ENCODE data around the gene RPS6KA5. TPM values are rescaled to one million over a fixed set of nuclear protein-coding genes. Genes with fewer than 3 reads are reported as not detected.
"Not testable (repeated sequence)": the region's sequence is repeated elsewhere in the genome, so short reads cannot be mapped to it uniquely, and the experiment has no call there.

The RPS6KA5 gene
- total RNA-seq (10 to 100 TPM in 3 of 4 donors, 1 to 10 TPM in 1; 9.9 to 15.5 (median 13.2) TPM), polyA plus RNA-seq (2.0 TPM)
- long read RNA-seq, donor 1, full-length matches to known transcripts = 23 of 35 reads
- long read RNA-seq, donor 1, partial matches to known transcripts = 5 of 35 reads
- long read RNA-seq, donor 1, other reads (novel, unspliced or antisense) = 7 of 35 reads
- long read RNA-seq, donor 2, full-length matches to known transcripts = 13 of 17 reads
- long read RNA-seq, donor 2, partial matches to known transcripts = 2 of 17 reads
- long read RNA-seq, donor 2, other reads (novel, unspliced or antisense) = 2 of 17 reads
- long read RNA-seq, donor 3, full-length matches to known transcripts = 68 of 95 reads
- long read RNA-seq, donor 3, partial matches to known transcripts = 20 of 95 reads
- long read RNA-seq, donor 3, other reads (novel, unspliced or antisense) = 7 of 95 reads
- long read RNA-seq, donor 4, full-length matches to known transcripts = 9 of 13 reads
- long read RNA-seq, donor 4, partial matches to known transcripts = 3 of 13 reads
- long read RNA-seq, donor 4, other reads (novel, unspliced or antisense) = 1 of 13 reads

DNA sequence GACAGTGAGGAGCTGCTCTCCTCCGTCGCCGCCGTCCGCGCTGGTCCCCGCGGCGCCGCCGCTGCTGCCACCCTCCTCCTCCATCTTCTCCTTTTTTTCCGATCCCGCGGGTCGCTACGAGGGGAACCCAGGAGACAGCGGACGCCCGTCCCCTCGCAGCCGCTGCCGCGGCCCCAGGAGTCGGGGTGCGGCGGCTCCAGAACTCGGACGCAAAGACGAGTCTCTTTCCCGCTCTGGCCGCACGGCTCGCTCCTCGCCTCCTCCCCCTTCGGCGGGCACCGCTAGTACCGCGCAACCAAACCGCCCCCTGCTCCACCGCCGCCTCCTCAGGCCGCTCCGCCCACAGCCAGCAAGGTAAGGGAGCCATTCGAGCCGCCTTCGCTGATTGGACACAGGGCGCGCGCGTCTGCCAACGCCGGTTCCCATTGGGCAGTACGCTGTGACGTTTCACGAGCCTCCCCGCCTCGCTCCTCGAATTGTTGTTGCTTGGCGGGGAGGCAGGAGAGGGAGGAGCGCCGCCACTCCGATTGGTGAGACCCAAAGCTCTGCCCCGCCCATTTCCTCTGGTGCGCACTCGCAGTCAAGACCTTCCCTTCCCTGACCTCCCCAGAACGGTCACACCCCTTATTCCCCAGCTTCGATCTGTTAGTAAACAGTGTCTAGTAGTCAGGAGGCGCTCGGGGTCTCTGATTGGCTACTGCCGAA lies at the start of gene RPS6KA5:
TSS of gene RPS6KA5 (minus strand) at position 291 of the 705 bp plus-strand sequence. CDS start at position 84, 207 bp downstream.
- peak within 1 kb of the TSS; percentile 91 for H3K27ac ChIP-seq (ENCODE audit: low read length)
- no peaks in the 10 kb centered on the region for H3K27me3 ChIP-seq (ENCODE audit: control insufficient read depth, insufficient read depth)
- no peaks in the 10 kb centered on the region for H3K4me1 ChIP-seq (ENCODE audit: control insufficient read depth, insufficient read depth, low read length)
- no peaks in the 10 kb centered on the region for H3K9me3 ChIP-seq (ENCODE audit: control insufficient read depth, low read length)
- intact Hi-C loops (cut with DNase I) = loop anchor here in 2 of 4 donors (5.0 to 10.0 kb wide), 3 partner anchors 42 to 112 kb away; no protein-coding TSS in a partner anchor
- peak; percentile 98 for ATAC-seq
- peak within 1 kb of the TSS; percentile 83 for H3K4me3 ChIP-seq (ENCODE audit: low read length)
- WGBS = under 1% methylated on average over 71 of the region's 71 CpGs
- DNase-seq = peak; percentile 100

DNA sequence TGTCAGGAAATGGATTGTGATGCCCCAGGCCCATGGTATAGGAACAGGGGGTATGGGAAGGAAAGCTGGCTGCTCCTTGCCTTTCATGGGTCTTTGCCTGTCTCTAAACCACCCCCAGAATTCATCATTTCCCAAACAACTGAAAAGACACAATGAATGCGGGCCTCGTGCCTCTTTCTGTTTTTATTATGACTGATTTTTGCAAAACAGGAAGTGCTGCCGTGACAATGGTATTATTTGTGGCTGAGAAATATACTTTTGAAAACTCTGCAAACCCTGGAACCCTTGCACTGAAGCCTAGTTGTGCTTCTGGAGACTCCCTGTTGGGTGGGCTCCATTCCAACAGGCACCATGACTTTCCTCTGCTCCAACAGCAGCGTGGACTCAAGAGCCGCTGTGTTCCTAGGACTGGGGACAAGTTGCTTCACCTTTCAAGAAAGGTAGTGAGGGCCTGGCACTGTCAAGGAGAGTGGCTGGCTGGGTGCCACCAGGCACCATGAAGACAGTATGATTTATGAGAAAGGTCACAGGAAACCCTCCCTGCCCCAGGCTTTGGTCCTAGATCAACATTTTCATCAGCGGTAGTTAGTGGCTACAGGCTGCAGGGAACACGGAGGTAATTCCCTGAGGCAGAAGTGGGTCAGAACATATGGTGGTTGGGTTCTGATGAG lies 48.6 kb upstream of the RPS6KA5 start:
- DNase-seq (peak; percentile 25 to 78 (median 59)), ATAC-seq (peak; percentile 3 to 53)
- Histone ChIP-seq H3K9me3 (ENCODE audit: control insufficient read depth, low read length) (no peaks in the 10 kb centered on the region), H3K4me3 (ENCODE audit: low read length) (no peak overlapping the region), H3K27ac (ENCODE audit: low read length) (peak overlapping the region; percentile 13), H3K27me3 (ENCODE audit: control insufficient read depth, insufficient read depth) (no peaks in the 10 kb centered on the region), H3K4me1 (ENCODE audit: control insufficient read depth, insufficient read depth, low read length) (peaks cover 4% of the 10 kb centered on the region)
- intact Hi-C loops (cut with DNase I) = no loop called here
- WGBS = 55% methylated on average over 7 of the region's 7 CpGs

DNA sequence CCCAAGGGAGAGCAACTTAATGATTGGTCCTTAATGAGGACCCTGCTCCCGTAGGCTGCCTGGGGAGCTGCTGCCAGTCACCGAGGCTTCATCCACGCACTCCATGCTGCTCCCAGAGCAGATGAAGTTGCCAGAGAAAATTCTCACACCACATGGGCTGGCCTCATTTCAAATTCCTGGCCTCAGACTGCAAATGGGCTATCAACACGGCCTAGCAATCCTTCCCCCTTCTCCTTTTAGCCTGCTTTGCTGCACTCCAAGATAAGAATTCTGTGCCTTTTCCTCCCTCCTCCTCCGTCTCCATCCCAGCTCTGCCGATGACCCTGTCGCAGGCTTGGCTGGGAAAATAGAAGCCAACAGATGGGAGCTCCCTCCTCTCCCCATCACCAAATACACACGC lies 42.7 kb upstream of the RPS6KA5 start:
- 38% methylated on average over 8 of the region's 8 CpGs for WGBS

DNA sequence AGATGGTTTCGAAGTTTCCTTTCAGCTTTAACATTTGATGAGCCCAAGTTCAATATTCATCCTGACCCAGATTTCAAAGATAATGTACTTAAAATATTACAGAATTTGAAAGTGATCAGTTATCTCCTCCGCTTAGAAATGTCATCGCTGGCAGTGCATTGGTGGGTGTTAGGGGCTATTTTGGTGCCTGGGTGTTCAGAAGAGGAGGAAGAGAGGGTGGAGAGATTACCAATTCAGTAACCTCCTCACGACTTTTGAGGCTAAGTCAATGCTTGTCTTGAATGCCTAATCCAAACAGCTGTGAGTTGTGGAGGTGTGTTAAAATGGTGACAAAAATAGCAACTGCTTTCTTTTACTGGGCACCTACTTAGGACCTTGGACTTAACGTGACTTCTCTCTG lies 39.7 kb upstream of the RPS6KA5 start:
- H3K4me3 ChIP-seq (ENCODE audit: low read length) = no peak overlapping the region

More for the DNA sequence above, 42.7 kb upstream of the RPS6KA5 start:
- H3K27ac ChIP-seq (ENCODE audit: low read length) = no peak overlapping the region
- DNase-seq = peak; percentile 39 to 73 (median 72)
- no peaks in the 10 kb centered on the region for H3K9me3 ChIP-seq (ENCODE audit: control insufficient read depth, low read length)
- no peaks in the 10 kb centered on the region for H3K4me1 ChIP-seq (ENCODE audit: control insufficient read depth, insufficient read depth, low read length)
- ATAC-seq = peak; percentile 64 to 86
- intact Hi-C loops (cut with DNase I) = loop anchor here in 1 of 4 donors (5.0 kb wide), 1 partner anchor 41 kb away; the partner anchor contains the start of gene RPS6KA5
- H3K27me3 ChIP-seq (ENCODE audit: control insufficient read depth, insufficient read depth) = no peaks in the 10 kb centered on the region
- H3K4me3 ChIP-seq (ENCODE audit: low read length) = no peak overlapping the region

DNA sequence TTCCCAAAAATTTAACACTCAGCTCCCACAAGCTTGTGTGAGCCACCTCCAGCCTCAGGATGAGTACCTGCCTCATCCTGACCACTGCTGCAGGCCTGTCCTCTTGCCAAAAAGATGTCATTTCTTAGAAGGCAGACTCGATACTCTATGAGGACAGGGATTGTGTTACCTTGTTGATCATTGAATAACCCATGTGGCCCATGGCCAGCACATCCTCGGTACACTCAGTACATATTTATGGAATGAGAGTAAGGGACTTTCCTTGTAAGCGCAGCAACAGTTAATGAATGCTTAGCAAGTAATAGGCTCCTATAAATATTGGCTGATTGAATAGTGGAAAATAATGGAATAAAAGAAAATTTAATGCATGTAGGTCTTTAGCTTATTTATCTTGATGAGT lies 38.1 kb upstream of the RPS6KA5 start:
- Histone ChIP-seq H3K4me3 (ENCODE audit: low read length) (no peak overlapping the region), H3K4me1 (ENCODE audit: control insufficient read depth, insufficient read depth, low read length) (no peaks in the 10 kb centered on the region), H3K27me3 (ENCODE audit: control insufficient read depth, insufficient read depth) (no peaks in the 10 kb centered on the region), H3K9me3 (ENCODE audit: control insufficient read depth, low read length) (no peaks in the 10 kb centered on the region), H3K27ac (ENCODE audit: low read length) (no peak overlapping the region)
- ATAC-seq (no peak), DNase-seq (no peak)
- WGBS = 67% methylated on average over 3 of the region's 3 CpGs
- intact Hi-C loops (cut with DNase I) = no loop called here

More for the DNA sequence above, 39.7 kb upstream of the RPS6KA5 start:
- DNase-seq = no peak
- no peak for ATAC-seq
- no peaks in the 10 kb centered on the region for H3K9me3 ChIP-seq (ENCODE audit: control insufficient read depth, low read length)
- H3K4me1 ChIP-seq (ENCODE audit: control insufficient read depth, insufficient read depth, low read length) = no peaks in the 10 kb centered on the region
- no peaks in the 10 kb centered on the region for H3K27me3 ChIP-seq (ENCODE audit: control insufficient read depth, insufficient read depth)
- intact Hi-C loops (cut with DNase I) = loop anchor here in 1 of 4 donors (5.0 kb wide), 1 partner anchor 38 kb away; the partner anchor contains the start of gene RPS6KA5
- WGBS = 66% methylated on average over 5 of the region's 5 CpGs
- H3K27ac ChIP-seq (ENCODE audit: low read length) = no peak overlapping the region

DNA sequence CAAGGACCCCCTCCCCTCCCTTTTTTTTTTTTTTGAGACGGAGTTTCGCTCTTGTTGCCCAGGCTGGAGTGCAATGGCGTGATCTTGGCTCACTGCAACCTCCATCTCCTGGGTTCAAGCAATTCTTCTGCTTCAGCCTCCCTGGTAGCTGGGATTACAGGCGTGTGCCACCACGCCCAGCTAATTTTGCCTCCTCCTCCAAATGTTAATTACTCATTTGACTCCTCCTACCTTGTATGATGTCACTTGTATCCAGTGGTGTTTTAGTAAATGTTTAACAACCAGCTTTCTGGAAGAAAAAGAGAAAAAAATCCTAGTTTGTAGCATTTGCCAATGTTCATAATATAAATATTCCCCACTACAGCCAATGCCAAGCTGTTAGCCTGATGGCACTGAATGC lies 37.2 kb upstream of the RPS6KA5 start:
- DNase-seq; ATAC-seq; H3K4me1 ChIP-seq (ENCODE audit: control insufficient read depth, insufficient read depth, low read length); H3K27me3 ChIP-seq (ENCODE audit: control insufficient read depth, insufficient read depth); intact Hi-C loops (cut with DNase I); H3K4me3 ChIP-seq (ENCODE audit: low read length); H3K27ac ChIP-seq (ENCODE audit: low read length); H3K9me3 ChIP-seq (ENCODE audit: control insufficient read depth, low read length): not testable (repeated sequence)
- 92% methylated on average over 5 of the region's 5 CpGs for WGBS

DNA sequence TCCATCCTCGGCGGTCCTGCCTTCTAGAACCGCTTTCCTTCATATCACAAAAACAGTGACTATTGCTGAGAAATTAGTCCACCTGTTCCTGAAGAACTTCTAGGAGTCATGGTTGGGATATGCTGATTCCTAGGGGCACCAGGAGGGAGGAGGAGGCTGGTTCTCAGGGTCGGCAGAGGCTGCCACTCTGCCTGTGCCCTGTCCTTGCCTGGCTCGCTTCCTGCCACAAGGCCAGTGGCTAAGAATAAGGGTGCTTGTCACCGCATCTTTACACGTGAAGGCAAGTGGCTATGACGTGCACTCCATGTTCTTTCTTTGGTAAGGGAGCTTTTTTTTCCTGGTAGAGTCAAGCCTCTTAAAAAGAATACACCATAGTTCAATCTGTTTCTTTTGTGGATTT lies 34.7 kb upstream of the RPS6KA5 start:
- no peaks in the 10 kb centered on the region for H3K9me3 ChIP-seq (ENCODE audit: control insufficient read depth, low read length)
- intact Hi-C loops (cut with DNase I) = no loop called here
- H3K27ac ChIP-seq (ENCODE audit: low read length) = no peak overlapping the region
- ATAC-seq (no peak), DNase-seq (no peak)
- no peak overlapping the region for H3K4me3 ChIP-seq (ENCODE audit: low read length)
- H3K4me1 ChIP-seq (ENCODE audit: control insufficient read depth, insufficient read depth, low read length) = no peaks in the 10 kb centered on the region
- H3K27me3 ChIP-seq (ENCODE audit: control insufficient read depth, insufficient read depth) = no peaks in the 10 kb centered on the region
- 82% methylated on average over 8 of the region's 8 CpGs for WGBS

DNA sequence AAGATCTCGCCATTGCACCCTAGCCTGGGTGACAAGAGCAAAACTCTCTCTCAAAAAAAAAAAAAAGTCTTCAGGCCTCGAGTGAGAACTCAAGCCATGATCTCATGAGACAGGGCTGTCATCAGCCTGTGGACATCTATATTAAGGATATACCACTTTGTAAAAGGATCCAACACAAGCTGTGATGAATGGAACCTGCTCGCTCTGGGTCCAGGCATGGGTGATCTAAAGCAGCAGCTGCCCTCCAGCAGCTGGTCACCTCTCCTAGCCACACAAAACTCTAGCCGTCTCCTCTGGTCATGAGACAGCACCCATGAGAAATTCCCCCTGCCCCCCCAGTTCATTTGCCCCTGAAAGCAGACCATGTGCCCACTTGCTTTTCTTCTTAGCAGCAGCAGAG lies 34.3 kb upstream of the RPS6KA5 start:
- H3K4me1 ChIP-seq (ENCODE audit: control insufficient read depth, insufficient read depth, low read length) = no peaks in the 10 kb centered on the region
- H3K9me3 ChIP-seq (ENCODE audit: control insufficient read depth, low read length) = no peaks in the 10 kb centered on the region
- ATAC-seq = no peak
- no peak overlapping the region for H3K4me3 ChIP-seq (ENCODE audit: low read length)
- no peak overlapping the region for H3K27ac ChIP-seq (ENCODE audit: low read length)
- intact Hi-C loops (cut with DNase I) = no loop called here
- DNase-seq = no peak
- H3K27me3 ChIP-seq (ENCODE audit: control insufficient read depth, insufficient read depth) = no peaks in the 10 kb centered on the region
- WGBS = 89% methylated on average over 4 of the region's 4 CpGs

DNA sequence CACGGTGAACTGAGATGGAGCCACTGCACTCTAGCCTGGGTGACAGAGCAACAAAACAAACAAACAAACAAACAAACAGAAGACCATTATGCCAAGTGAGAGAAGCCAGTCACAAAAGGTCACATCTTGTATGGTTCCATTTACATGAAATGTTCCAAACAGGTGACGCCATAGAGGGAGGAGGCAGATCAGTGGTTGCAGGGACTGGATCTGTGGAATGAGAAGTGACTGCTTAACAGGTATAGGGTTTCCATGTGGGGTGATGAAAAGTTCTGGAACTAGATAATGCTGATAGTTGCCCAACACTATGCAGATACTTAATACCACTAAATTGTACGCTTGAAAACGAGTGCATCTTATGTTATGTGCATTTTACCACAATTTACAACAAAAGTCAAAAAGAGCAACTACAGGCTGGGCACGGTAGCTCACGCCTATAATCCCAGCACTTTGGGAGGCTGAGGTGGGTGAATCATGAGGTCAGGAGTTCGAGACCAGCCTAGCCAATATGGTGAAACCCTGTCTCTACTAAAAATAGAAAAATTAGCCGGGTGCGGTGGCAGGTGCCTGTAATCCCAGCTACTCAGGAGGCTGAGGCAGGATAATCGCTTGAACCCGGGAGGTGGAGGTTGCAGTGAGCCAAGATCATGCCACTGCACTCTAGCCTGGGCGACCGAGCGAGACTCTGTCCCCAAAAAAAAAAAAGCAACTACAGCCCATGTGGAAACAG lies 33.5 kb upstream of the RPS6KA5 start:
- intact Hi-C loops (cut with DNase I); H3K4me1 ChIP-seq (ENCODE audit: control insufficient read depth, insufficient read depth, low read length); ATAC-seq; H3K9me3 ChIP-seq (ENCODE audit: control insufficient read depth, low read length); H3K4me3 ChIP-seq (ENCODE audit: low read length); H3K27ac ChIP-seq (ENCODE audit: low read length); H3K27me3 ChIP-seq (ENCODE audit: control insufficient read depth, insufficient read depth); DNase-seq: not testable (repeated sequence)
- WGBS = 95% methylated on average over 14 of the region's 14 CpGs

DNA sequence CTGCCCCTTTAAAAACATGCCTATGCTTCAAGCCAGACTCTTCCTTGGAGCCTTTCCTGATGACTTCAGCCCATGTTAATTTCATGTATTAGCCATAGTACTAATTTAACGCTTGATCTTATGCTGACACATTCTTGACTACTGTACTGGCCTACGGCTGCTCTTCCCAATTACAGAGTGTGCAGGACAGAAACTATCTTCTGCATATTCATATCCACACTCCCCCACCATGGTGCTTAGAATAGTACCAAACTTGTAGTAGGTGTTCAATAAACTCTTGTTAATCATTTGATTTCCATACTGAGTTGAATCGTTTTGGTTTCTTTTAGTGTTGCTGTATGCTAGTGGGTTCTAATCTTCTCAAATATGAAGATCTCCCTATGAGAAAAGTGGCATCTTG lies 31.6 kb upstream of the RPS6KA5 start:
- Histone ChIP-seq H3K27me3 (ENCODE audit: control insufficient read depth, insufficient read depth) (no peaks in the 10 kb centered on the region), H3K4me1 (ENCODE audit: control insufficient read depth, insufficient read depth, low read length) (no peaks in the 10 kb centered on the region), H3K27ac (ENCODE audit: low read length) (no peak overlapping the region), H3K4me3 (ENCODE audit: low read length) (no peak overlapping the region), H3K9me3 (ENCODE audit: control insufficient read depth, low read length) (no peaks in the 10 kb centered on the region)
- intact Hi-C loops (cut with DNase I) = no loop called here
- DNase-seq = no peak
- no peak for ATAC-seq
- 90% methylated on average over 3 of the region's 3 CpGs for WGBS

Data from right cardiac atrium (tissue), 5 donors.